Naive B cell (primary cell): ENCODE results near the gene PRRT3. TPM values are rescaled to one million over a fixed set of nuclear protein-coding genes. Genes with fewer than 3 reads are reported as not detected.
A peak's percentile ranks its signal among the peaks of the same experiment; 100 is the strongest.

Experiments used
- ATAC-seq, 2 donors: fragments of 150-1000 bp; cut with Tn5 transposase; 2 replicates each; pipeline ENCODE4 v1.10.0; 2021; ENCODE audit warnings: low read depth in 2 of 2, mild to moderate bottlenecking in 2 of 2, moderate library complexity in 2 of 2
- DNase-seq: peaks from one replicate; pipeline ENCODE4 v3.0.0; 2022
- H3K27ac Mint-ChIP-seq, 6 donors: one replicate each; pipeline ENCODE4 v1.8.0; 2020 to 2022; ENCODE audit warnings: mild to moderate bottlenecking in 6 of 6, mixed read lengths in 6 of 6, moderate library complexity in 5 of 6, inconsistent platforms in 2 of 6
- H3K27me3 Mint-ChIP-seq, 3 donors: one replicate each; pipeline ENCODE4 v1.8.0; 2021 to 2022; ENCODE audit warnings: mixed read lengths in 3 of 3, mild to moderate bottlenecking in 1 of 3
- H3K36me3 Mint-ChIP-seq, 2 donors: one replicate each; pipeline ENCODE4 v1.8.0; 2020 to 2022; ENCODE audit warnings: mixed read lengths in 2 of 2, inconsistent platforms in 1 of 2, mild to moderate bottlenecking in 1 of 2
- H3K4me1 Mint-ChIP-seq, 3 donors: one replicate each; pipeline ENCODE4 v1.8.0; 2020 to 2022; ENCODE audit warnings: mixed read lengths in 3 of 3, inconsistent platforms in 1 of 3, mild to moderate bottlenecking in 1 of 3, moderate library complexity in 1 of 3
- H3K4me3 Mint-ChIP-seq, 8 donors: one replicate each; pipeline ENCODE4 v1.8.0; 2020 to 2022; ENCODE audit warnings: mild to moderate bottlenecking in 8 of 8, mixed read lengths in 8 of 8, moderate library complexity in 8 of 8, inconsistent platforms in 2 of 8
- H3K9me3 Mint-ChIP-seq, 7 donors: one replicate each; pipeline ENCODE4 v1.8.0; 2020 to 2022; ENCODE audit warnings: mixed read lengths in 7 of 7, mild to moderate bottlenecking in 5 of 7, inconsistent platforms in 2 of 7, moderate library complexity in 1 of 7
- polyA plus RNA-seq, 6 donors: library from polyadenylated mRNA; unstranded; fragments of 300-500 nt; fragmentation: Illumina TruSeq; gene quantifications; one replicate each; pipeline ENCODE4 v1.2.3, GENCODE V29; 2021; ENCODE audit warnings: low read depth in 6 of 6

Gene PRRT3
- polyA plus RNA-seq, 6 donors from 2014 or later, result 0.22 to 0.82 (median 0.52) TPM

DNA sequence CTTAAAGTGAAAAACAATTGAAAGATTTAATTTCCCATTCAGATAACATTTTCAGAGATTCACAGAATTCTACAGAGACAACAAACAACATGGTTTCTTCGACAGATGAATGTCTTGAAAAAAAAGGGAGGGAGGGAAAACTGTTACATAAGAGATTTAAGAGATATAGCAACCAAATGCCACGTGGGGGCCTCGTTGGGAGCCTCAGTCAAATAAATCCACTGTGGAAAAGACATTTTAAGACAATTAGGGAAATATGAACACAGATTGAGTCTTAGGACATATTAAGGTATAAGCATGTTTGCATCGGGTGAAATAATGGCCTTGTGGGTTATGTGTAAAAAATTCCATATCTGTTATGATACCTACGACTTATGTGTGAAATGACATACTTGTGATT lies 5.0 kb upstream of the PRRT3 start:
- Mint-ChIP-seq H3K4me3 (peak overlapping the region in 1 of 8 donors; percentile 18), H3K9me3 (no peaks in the 10 kb centered on the region), H3K27ac (peak overlapping the region in 1 of 6 donors; percentile 23), H3K27me3 (no peaks in the 10 kb centered on the region), H3K4me1 (peaks cover 0 to 4% (median 2%) of the 10 kb centered on the region in 3 donors), H3K36me3 (peaks cover 0 to 5% of the 10 kb centered on the region in 2 donors)
- no peak for ATAC-seq
- no peak for DNase-seq

- H3K9me3 Mint-ChIP-seq, result no peaks in the 10 kb centered on the region
- H3K4me3 Mint-ChIP-seq, result peak overlapping the region in 1 of 8 donors; percentile 65
- no peak for DNase-seq
- peaks cover 0 to 9% (median 0%) of the 10 kb centered on the region in 3 donors for H3K27me3 Mint-ChIP-seq
- ATAC-seq, result no peak
- peaks cover 0 to under 1% of the 10 kb centered on the region in 2 donors for H3K36me3 Mint-ChIP-seq
- H3K27ac Mint-ChIP-seq, result peak overlapping the region in 1 of 6 donors; percentile 6
- peaks cover 7 to 13% (median 10%) of the 10 kb centered on the region in 3 donors for H3K4me1 Mint-ChIP-seq
These were observed 3.6 kb upstream of the PRRT3 start for GRCh38 chr3:9955611-9956352.

- peaks cover 0 to 9% (median 0%) of the 10 kb centered on the region in 3 donors for H3K27me3 Mint-ChIP-seq
- ATAC-seq (no peak), DNase-seq (no peak)
- no peaks in the 10 kb centered on the region for H3K36me3 Mint-ChIP-seq
- peak overlapping the region in 2 of 6 donors; percentile 39 to 82 for H3K27ac Mint-ChIP-seq
- H3K4me3 Mint-ChIP-seq, result no peak overlapping the region
- no peaks in the 10 kb centered on the region for H3K9me3 Mint-ChIP-seq
- peaks cover 7 to 15% (median 14%) of the 10 kb centered on the region in 3 donors for H3K4me1 Mint-ChIP-seq
These were observed 2.9 kb upstream of the PRRT3 start for GRCh38 chr3:9955067-9955502.

DNA sequence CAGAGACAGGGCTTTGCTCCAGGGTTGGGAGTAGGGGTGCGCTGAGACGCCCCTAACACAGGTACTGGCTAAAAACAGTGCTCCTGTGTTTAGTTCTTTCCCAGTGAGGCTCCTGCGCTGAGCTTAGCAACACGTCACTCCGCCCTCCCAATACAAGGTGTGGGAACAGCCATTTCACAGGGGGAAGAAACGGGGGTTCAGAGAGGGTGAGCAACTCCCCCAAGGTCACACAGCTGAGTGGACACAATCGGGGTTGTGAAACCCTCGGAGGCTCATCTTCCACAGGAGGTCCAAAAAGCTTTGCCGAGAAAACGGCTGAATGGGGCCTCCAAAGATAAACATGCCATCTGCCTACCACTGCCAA lies 628 bp downstream of the PRRT3 start:
- Mint-ChIP-seq H3K9me3 (no peaks in the 10 kb centered on the region), H3K27me3 (peaks cover 0 to 9% (median 0%) of the 10 kb centered on the region in 3 donors), H3K27ac (peak overlapping the region in 2 of 6 donors; percentile 36 to 39), H3K4me3 (peak overlapping the region; percentile 62 to 89 (median 82)), H3K36me3 (no peaks in the 10 kb centered on the region), H3K4me1 (peaks cover 7 to 15% (median 14%) of the 10 kb centered on the region in 3 donors)
- DNase-seq (no peak), ATAC-seq (no peak)

- Mint-ChIP-seq H3K27me3 (peaks cover 0 to 9% (median 0%) of the 10 kb centered on the region in 3 donors), H3K27ac (peak overlapping the region in 1 of 6 donors; percentile 36), H3K9me3 (no peaks in the 10 kb centered on the region), H3K36me3 (no peaks in the 10 kb centered on the region), H3K4me3 (peak overlapping the region in 7 of 8 donors; percentile 62 to 89 (median 83)), H3K4me1 (peaks cover 7 to 18% (median 15%) of the 10 kb centered on the region in 3 donors)
- ATAC-seq (no peak), DNase-seq (no peak)
These were observed 1.1 kb downstream of the PRRT3 start for GRCh38 chr3:9951126-9951525.

- H3K4me1 Mint-ChIP-seq, result peaks cover 7 to 20% (median 20%) of the 10 kb centered on the region in 3 donors
- peak overlapping the region in 1 of 6 donors; percentile 73 for H3K27ac Mint-ChIP-seq
- H3K9me3 Mint-ChIP-seq, result no peaks in the 10 kb centered on the region
- no peaks in the 10 kb centered on the region for H3K36me3 Mint-ChIP-seq
- peak overlapping the region in 2 of 8 donors; percentile 12 for H3K4me3 Mint-ChIP-seq
- no peak for DNase-seq
- peaks cover 0 to 9% (median 0%) of the 10 kb centered on the region in 3 donors for H3K27me3 Mint-ChIP-seq
- ATAC-seq, result no peak
These were observed 2.6 kb downstream of the PRRT3 start for GRCh38 chr3:9949626-9950025.

DNA sequence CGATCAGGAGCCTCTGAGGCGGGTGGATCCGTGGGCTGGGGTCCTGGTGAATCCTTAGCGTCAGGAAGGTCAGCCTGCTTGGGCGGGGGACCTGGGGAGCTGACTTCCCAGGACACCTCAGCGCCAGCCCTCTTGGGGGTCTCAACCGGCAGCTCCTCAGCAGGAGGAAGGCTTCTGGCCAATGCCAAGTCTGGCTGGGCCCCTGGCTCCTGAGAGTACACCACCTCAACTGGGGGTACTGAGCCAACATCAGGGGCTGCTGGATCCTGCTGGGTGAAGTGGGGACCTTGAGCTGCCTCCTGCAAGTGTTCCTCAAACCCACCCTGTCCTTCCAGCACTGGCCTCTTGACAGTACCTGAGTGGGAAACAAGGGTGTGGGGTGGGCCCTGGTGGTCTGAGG lies 3.1 kb downstream of the PRRT3 start:
- Mint-ChIP-seq H3K9me3 (no peaks in the 10 kb centered on the region), H3K4me1 (peaks cover 7 to 20% (median 20%) of the 10 kb centered on the region in 3 donors), H3K27me3 (peaks cover 0 to 9% (median 0%) of the 10 kb centered on the region in 3 donors), H3K27ac (no peak overlapping the region), H3K36me3 (no peaks in the 10 kb centered on the region), H3K4me3 (no peak overlapping the region)
- ATAC-seq (no peak), DNase-seq (no peak)

DNA sequence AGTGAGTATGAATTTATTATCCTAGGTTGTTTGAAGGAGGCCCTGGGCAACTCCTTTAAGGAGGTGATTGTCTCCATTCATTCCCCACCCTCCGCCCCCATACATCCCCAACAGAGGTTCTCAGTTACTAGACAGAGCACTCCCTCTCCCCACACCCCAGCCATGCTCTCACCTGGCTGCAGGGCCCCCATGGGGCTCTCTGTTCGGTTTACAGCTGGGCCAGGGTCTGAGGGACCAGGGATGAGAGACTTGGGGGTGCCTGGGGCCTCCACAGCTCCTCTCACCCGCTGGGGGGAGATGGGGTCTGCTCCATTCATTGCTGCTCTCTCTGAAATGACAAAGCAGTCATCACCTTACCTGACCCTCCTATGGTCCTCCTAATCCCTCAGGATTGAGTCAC lies 3.6 kb downstream of the PRRT3 start:
- Mint-ChIP-seq H3K4me3 (no peak overlapping the region), H3K27me3 (peaks cover 0 to 9% (median 0%) of the 10 kb centered on the region in 3 donors), H3K36me3 (no peaks in the 10 kb centered on the region), H3K4me1 (peaks cover 7 to 20% (median 20%) of the 10 kb centered on the region in 3 donors), H3K9me3 (no peaks in the 10 kb centered on the region), H3K27ac (no peak overlapping the region)
- ATAC-seq (no peak), DNase-seq (no peak)

DNA sequence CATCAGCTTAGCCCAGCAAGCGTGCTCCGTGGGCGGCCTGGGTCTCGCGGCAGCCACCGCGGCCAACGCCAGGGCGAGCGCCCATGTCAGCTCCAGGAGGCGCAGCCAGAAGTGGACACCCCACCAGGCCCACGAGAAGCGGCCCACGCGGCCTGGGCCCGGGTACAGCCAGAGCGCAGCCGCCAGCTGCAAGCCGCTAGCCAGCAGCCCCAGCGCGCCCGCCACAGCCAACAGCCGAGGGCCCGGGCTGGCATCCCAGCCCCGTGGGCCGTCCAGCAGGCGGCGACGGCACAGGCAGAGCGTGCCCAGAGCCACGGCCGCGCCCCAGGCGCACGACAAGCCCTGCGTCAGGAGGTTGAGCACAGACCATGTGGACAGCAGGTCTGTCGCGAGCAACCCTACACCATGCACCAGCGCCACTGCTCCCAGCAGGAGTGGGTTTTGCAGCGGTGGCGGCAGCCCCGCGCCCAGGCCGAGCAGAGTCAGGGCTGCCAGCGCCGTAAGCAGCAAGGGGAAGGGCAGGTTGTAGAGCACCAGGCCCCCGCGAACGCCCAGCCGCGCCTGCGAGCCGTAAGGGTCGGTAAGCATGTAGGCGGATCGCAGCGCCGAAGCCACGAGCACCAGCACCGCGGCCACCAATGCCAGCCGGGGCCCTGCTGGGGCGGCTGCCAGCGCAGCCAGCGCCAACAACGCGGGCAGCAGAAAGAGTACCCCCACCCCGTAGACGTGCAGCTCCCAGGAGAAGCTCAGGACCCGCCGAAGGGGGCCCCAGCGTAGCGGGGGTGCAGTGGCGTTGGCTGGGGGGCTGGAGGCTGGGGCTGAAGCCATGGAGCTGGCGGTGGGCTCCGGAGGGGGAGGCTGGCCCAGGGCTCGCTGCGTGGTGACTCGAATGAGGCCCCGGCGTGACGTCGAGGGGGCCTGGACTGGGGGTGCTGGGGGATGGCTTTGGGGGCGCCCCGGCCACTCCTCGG lies 4.9 kb downstream of the PRRT3 start:
- H3K4me1 Mint-ChIP-seq, result peaks cover 7 to 20% (median 15%) of the 10 kb centered on the region in 3 donors
- peak overlapping the region in 1 of 8 donors; percentile 15 for H3K4me3 Mint-ChIP-seq
- H3K27me3 Mint-ChIP-seq, result peaks cover 0 to 9% (median 0%) of the 10 kb centered on the region in 3 donors
- H3K27ac Mint-ChIP-seq, result no peak overlapping the region
- DNase-seq, result no peak
- no peaks in the 10 kb centered on the region for H3K9me3 Mint-ChIP-seq
- no peak for ATAC-seq
- H3K36me3 Mint-ChIP-seq, result no peaks in the 10 kb centered on the region

GRCh38 chr3:9946112-9947024 lies 5.8 kb downstream of the PRRT3 start:
- Mint-ChIP-seq H3K27me3 (peaks cover 0 to 6% (median 0%) of the 10 kb centered on the region in 3 donors), H3K4me1 (peaks cover 3 to 15% (median 12%) of the 10 kb centered on the region in 3 donors), H3K27ac (peak overlapping the region in 2 of 6 donors; percentile 24 to 86), H3K9me3 (no peaks in the 10 kb centered on the region), H3K36me3 (no peaks in the 10 kb centered on the region), H3K4me3 (peak overlapping the region in 6 of 8 donors; percentile 49 to 85 (median 79))
- DNase-seq, result peak; percentile 68
- ATAC-seq, result peak; percentile 86 to 92

- no peaks in the 10 kb centered on the region for H3K27me3 Mint-ChIP-seq
- H3K36me3 Mint-ChIP-seq, result no peaks in the 10 kb centered on the region
- H3K4me1 Mint-ChIP-seq, result peaks cover 0 to 6% (median 5%) of the 10 kb centered on the region in 3 donors
- H3K27ac Mint-ChIP-seq, result peak overlapping the region in 2 of 6 donors; percentile 9 to 66
- H3K4me3 Mint-ChIP-seq, result peak overlapping the region in 4 of 8 donors; percentile 22 to 59 (median 48)
- ATAC-seq, result no peak
- no peak for DNase-seq
- H3K9me3 Mint-ChIP-seq, result no peaks in the 10 kb centered on the region
These were observed 6.8 kb downstream of the PRRT3 start for GRCh38 chr3:9945358-9945757.

- Mint-ChIP-seq H3K27me3 (no peaks in the 10 kb centered on the region), H3K4me1 (peaks cover 0 to 6% (median 5%) of the 10 kb centered on the region in 3 donors), H3K9me3 (no peaks in the 10 kb centered on the region), H3K36me3 (no peaks in the 10 kb centered on the region), H3K27ac (no peak overlapping the region), H3K4me3 (no peak overlapping the region)
- no peak for ATAC-seq
- DNase-seq, result no peak
These were observed 7.9 kb downstream of the PRRT3 start for GRCh38 chr3:9944271-9944670.
